HCT116 (cell line): ENCODE measurements around the gene ITSN1. TPM values are rescaled to one million over a fixed set of nuclear protein-coding genes. Genes with fewer than 3 reads are reported as not detected.

Source experiments
- ATAC-seq: fragments of 200-7000 bp; cut with Tn5 transposase; 2 replicates; pipeline ENCODE4 v1.9.1; 2020; ENCODE audit warnings: mild to moderate bottlenecking, moderate library complexity
- BruUV-seq: library from RNA; stranded (reverse); fragments of 400-500 nt; replicated peaks from 2 replicates; lab custom pipeline; 2021; lab: Mats Ljungman, UMichigan
- CTCF ChIA-PET: fragments of 300-600 bp; sonication (Branson Sonifier 250); formaldehyde crosslinking; loops from one replicate; lab custom pipeline; 2021; ENCODE audit warnings: antibody characterized with exemption; lab: Charles Lee
- POLR2A ChIA-PET: fragments of 300-600, 350-600 bp; sonication (Branson Sonifier 250); formaldehyde crosslinking; loops from one replicate; lab custom pipeline; 2021; ENCODE audit warnings: antibody characterized with exemption; lab: Charles Lee
- RAD21 ChIA-PET, 2 experiments: fragments of 300-600 bp; sonication (Branson Sonifier 250); formaldehyde crosslinking; loops; one replicate each; lab custom pipeline; 2023; ENCODE audit warnings: low total read pairs in 2 of 2; ENCODE audit not compliant: uncharacterized antibody in 2 of 2, unreplicated experiment in 2 of 2, low non-redundant PET in 1 of 2; lab: Charles Lee
- DNase-seq: peaks from one replicate; pipeline ENCODE4 v3.0.0-alpha.2; 2010; ENCODE audit warnings: low read depth, low spot score
- H2AFZ ChIP-seq: fragments of 200-600 bp; shearing (Covaris generic), sonication (generic); 2 replicates; pipeline ENCODE4 v1.6.1; 2017; ENCODE audit warnings: low read depth, mixed run types, mixed read lengths, antibody characterized with exemption, low read length; ENCODE audit not compliant: poor library complexity, severe bottlenecking
- H3K27ac ChIP-seq: 2 replicates; pipeline ENCODE4 v1.5.1; 2012; ENCODE audit warnings: low read depth, low read length
- H3K27me3 ChIP-seq: fragments of 200-600 bp; sonication (generic); 2 replicates; pipeline ENCODE4 v1.6.1; 2016; ENCODE audit warnings: mixed run types, low read length, mixed read lengths; ENCODE audit not compliant: insufficient read depth
- H3K36me3 ChIP-seq, 2 experiments: fragments of 200-500 bp in 1 of 2; fragments of 200-600 bp in 1 of 2; sonication (Bioruptor generic) in 1 of 2; sonication (generic) in 1 of 2; 2 replicates each; pipeline versions ENCODE4 v1.5.1 to v1.6.1; 2014 to 2016; ENCODE audit warnings: low read length in 2 of 2, inconsistent platforms in 1 of 2, mixed read lengths in 1 of 2, mixed run types in 1 of 2; ENCODE audit not compliant: insufficient read depth in 2 of 2, control insufficient read depth in 1 of 2
- H3K4me1 ChIP-seq, 2 experiments: fragments of 200-600 bp in 1 of 2; sonication (generic) in 1 of 2; 2 replicates each; pipeline versions ENCODE4 v1.5.1 to v1.6.1; 2012 to 2017; ENCODE audit warnings: low read length in 2 of 2, inconsistent platforms in 1 of 2, mild to moderate bottlenecking in 1 of 2, mixed read lengths in 1 of 2, mixed run types in 1 of 2, moderate library complexity in 1 of 2; ENCODE audit not compliant: insufficient read depth in 2 of 2, control insufficient read depth in 1 of 2
- H3K4me2 ChIP-seq: fragments of 200-600 bp; sonication (generic); 2 replicates; pipeline ENCODE4 v1.6.1; 2017; ENCODE audit warnings: mixed run types, low read length, mixed read lengths
- H3K4me3 ChIP-seq, 2 experiments: fragments of 200-600 bp in 1 of 2; sonication (generic) in 1 of 2; replicated peaks in 1 of 2; 2 replicates each; pipeline ENCODE4 v1.5.1; 2011 to 2016; ENCODE audit warnings: low read length in 2 of 2, control low read depth in 1 of 2, low read depth in 1 of 2, mild to moderate bottlenecking in 1 of 2, mixed read lengths in 1 of 2, mixed run types in 1 of 2
- H3K79me2 ChIP-seq: fragments of 200-600 bp; sonication (generic); 2 replicates; pipeline ENCODE4 v1.6.1; 2017; ENCODE audit warnings: mild to moderate bottlenecking, mixed run types, low read length, moderate library complexity, mixed read lengths; ENCODE audit not compliant: insufficient read depth
- H3K9ac ChIP-seq: fragments of 200-600 bp; sonication (generic); 2 replicates; pipeline ENCODE4 v1.6.1; 2016; ENCODE audit warnings: low read length, mixed read lengths
- H3K9me2 ChIP-seq: fragments of 200-600 bp; sonication (generic), shearing (Covaris generic); 2 replicates; pipeline ENCODE4 v1.6.1; 2017; ENCODE audit warnings: mixed run types, mild to moderate bottlenecking, moderate library complexity; ENCODE audit not compliant: insufficient read depth
- H3K9me3 ChIP-seq, 2 experiments: fragments of 200-500 bp in 1 of 2; fragments of 200-600 bp in 1 of 2; sonication (Bioruptor generic) in 1 of 2; sonication (generic) in 1 of 2; 2 replicates each; pipeline ENCODE4 v1.6.1; 2014 to 2017; ENCODE audit warnings: low read length in 2 of 2, mixed read lengths in 2 of 2, inconsistent platforms in 1 of 2, low read depth in 1 of 2, mild to moderate bottlenecking in 1 of 2, mixed run types in 1 of 2, moderate library complexity in 1 of 2; ENCODE audit not compliant: control insufficient read depth in 1 of 2, insufficient read depth in 1 of 2
- H4K20me1 ChIP-seq: fragments of 200-600 bp; sonication (generic), shearing (Covaris generic); 2 replicates; pipeline ENCODE4 v1.6.1; 2017; ENCODE audit warnings: mixed run types, mild to moderate bottlenecking, moderate library complexity; ENCODE audit not compliant: insufficient read depth
- FOSL1 ChIP-seq: IDR thresholded peaks from 2 replicates; pipeline ENCODE4 v1.6.1; 2012; ENCODE audit warnings: low read depth
- POLR2A ChIP-seq: IDR thresholded peaks from 2 replicates; pipeline ENCODE4 v1.7.0; 2011; ENCODE audit warnings: borderline replicate concordance; ENCODE audit not compliant: insufficient read depth, insufficient read length; ENCODE audit errors: extremely low read depth
- POLR2AphosphoS5 ChIP-seq: IDR thresholded peaks from 2 replicates; pipeline ENCODE4 v1.6.1; 2011; ENCODE audit warnings: mild to moderate bottlenecking, low read depth, low read length, moderate library complexity
- TCF7L2 ChIP-seq: IDR thresholded peaks from 2 replicates; pipeline ENCODE4 v1.7.0; 2011; ENCODE audit warnings: borderline replicate concordance, inconsistent platforms; ENCODE audit not compliant: insufficient read depth, insufficient read length; ENCODE audit errors: extremely low read depth
- ZFX ChIP-seq: fragments of 450-650 bp; IDR thresholded peaks from 2 replicates; pipeline ENCODE4 v1.6.1; 2017
- intact Hi-C: fragments of 100-400 bp; cut with micrococcal nuclease; formaldehyde crosslinking; loops from 2 replicates; pipeline ENCODE4 v1.10.0; 2022
- total RNA-seq: library from RNA; stranded (reverse); gene quantifications from one replicate; pipeline ENCODE4 v1.2.1, GENCODE V29; 2021; ENCODE audit not compliant: unreplicated experiment
- TF ChIP-seq, protein P1 (sequence below), 3 experiments: fragments of 200-600 bp in 1 of 3; sonication (generic) in 1 of 3; IDR thresholded peaks in 2 of 3; conservative IDR thresholded peaks in 1 of 3; 2 replicates each; pipeline ENCODE4 v1.5.1; 2012 to 2017; ENCODE audit warnings: low read depth in 2 of 3, low read length in 2 of 3, antibody characterized with exemption in 1 of 3, borderline replicate concordance in 1 of 3, control low read depth in 1 of 3, mild to moderate bottlenecking in 1 of 3, mixed read lengths in 1 of 3, mixed run types in 1 of 3, moderate library complexity in 1 of 3; ENCODE audit not compliant: insufficient read depth in 1 of 3
- TF ChIP-seq, protein P2 (sequence below): IDR thresholded peaks from 2 replicates; pipeline ENCODE4 v1.6.1; 2012; ENCODE audit warnings: low read depth

Gene ITSN1
- total RNA-seq, 1 experiment from 2014 or later = 25.8 TPM

DNA sequence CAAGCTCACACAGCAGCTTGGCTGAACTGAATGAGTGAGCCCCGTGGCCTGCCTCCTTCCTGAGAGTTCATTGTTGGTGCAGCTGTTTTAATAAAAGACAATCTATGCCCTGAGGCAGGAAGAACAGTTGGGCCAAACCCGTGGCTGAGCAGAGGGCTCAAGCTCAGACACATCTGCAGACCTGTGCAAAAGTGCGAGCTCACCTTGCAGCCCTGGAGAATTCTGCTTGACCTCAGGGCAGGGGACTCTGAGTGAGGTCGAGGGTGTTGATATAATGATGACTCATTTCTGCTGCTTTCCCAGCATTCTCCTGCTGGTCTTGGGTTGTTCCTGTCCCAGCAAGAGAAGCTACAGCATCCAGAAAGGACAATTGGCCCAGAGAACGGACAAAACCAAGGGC, 212.3 kb downstream of the ITSN1 start:
- intact Hi-C loops = no loop called here
- Histone ChIP-seq H4K20me1 (no peaks in the 10 kb centered on the region), H3K36me3 (no peaks in the 10 kb centered on the region)
- peak; percentile 26; the same call in 1 of the 2 replicates for TF ChIP-seq FOSL1
- TF ChIP-seq POLR2AphosphoS5 = no peak
- TF ChIP-seq, all 23 proteins: peak for 1
- POLR2A ChIA-PET = no interaction called here
- no peaks in the 10 kb centered on the region for H3K9me3 ChIP-seq
- BruUV-seq = no TSS peak
- no peaks in the 10 kb centered on the region for H3K79me2 ChIP-seq
- H3K4me3 ChIP-seq = no peak overlapping the region
- no peak overlapping the region for H2AFZ ChIP-seq
- DNase-seq (no peak), ATAC-seq (no peak)
- H3K4me2 ChIP-seq = no peak overlapping the region; the same call in 1 of the 2 replicates
- RAD21 ChIA-PET = no interaction called here
- no peak overlapping the region for H3K27ac ChIP-seq
- peaks cover 7 to 9% of the 10 kb centered on the region in 2 experiments for H3K4me1 ChIP-seq
- H3K27me3 ChIP-seq = no peaks in the 10 kb centered on the region
- H3K9ac ChIP-seq = no peak overlapping the region
- H3K9me2 ChIP-seq = no peaks in the 10 kb centered on the region
- CTCF ChIA-PET = no interaction called here

DNA sequence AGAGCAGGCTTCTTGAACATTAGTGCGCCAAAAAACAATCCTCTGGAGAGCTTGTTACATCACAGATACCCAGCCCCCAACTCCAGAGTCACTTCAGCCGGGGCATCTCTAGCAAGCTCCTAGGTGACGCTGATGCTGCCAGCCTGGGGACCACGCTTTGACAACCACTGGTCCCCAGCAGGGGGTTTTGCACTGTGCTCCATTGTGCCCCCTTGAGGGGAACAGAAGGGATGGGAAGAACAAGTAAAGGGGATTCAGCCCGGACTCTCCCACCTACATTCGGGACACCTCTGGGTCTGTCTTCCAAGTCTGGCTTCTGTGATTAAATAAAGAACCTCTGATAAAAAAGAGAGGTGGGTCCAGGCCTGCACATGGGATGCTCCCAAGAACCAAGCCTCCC, 212.9 kb downstream of the ITSN1 start:
- H3K9me3 ChIP-seq = no peaks in the 10 kb centered on the region
- POLR2A ChIA-PET = no interaction called here
- BruUV-seq = no TSS peak
- H3K4me2 ChIP-seq = no peak overlapping the region
- no peak overlapping the region for H3K4me3 ChIP-seq
- no peaks in the 10 kb centered on the region for H3K79me2 ChIP-seq
- H3K36me3 ChIP-seq = no peaks in the 10 kb centered on the region
- H4K20me1 ChIP-seq = no peaks in the 10 kb centered on the region
- TF ChIP-seq, protein P1, sequence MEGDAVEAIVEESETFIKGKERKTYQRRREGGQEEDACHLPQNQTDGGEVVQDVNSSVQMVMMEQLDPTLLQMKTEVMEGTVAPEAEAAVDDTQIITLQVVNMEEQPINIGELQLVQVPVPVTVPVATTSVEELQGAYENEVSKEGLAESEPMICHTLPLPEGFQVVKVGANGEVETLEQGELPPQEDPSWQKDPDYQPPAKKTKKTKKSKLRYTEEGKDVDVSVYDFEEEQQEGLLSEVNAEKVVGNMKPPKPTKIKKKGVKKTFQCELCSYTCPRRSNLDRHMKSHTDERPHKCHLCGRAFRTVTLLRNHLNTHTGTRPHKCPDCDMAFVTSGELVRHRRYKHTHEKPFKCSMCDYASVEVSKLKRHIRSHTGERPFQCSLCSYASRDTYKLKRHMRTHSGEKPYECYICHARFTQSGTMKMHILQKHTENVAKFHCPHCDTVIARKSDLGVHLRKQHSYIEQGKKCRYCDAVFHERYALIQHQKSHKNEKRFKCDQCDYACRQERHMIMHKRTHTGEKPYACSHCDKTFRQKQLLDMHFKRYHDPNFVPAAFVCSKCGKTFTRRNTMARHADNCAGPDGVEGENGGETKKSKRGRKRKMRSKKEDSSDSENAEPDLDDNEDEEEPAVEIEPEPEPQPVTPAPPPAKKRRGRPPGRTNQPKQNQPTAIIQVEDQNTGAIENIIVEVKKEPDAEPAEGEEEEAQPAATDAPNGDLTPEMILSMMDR (IDR thresholded peaks at IDR 0.05 in 2 of 3, conservative IDR thresholded peaks at IDR 0.05 in 1 of 3; ENCODE audit: borderline replicate concordance in 1 of 3, insufficient read depth in 1 of 3, low read depth in 2 of 3, low read length in 2 of 3) = peak in 2 of 3 experiments; percentile 44 to 57; a peak in 4 of 6 replicates
- TF ChIP-seq ZFX (no peak), POLR2A (no peak), TCF7L2 (no peak)
- TF ChIP-seq, protein P2, sequence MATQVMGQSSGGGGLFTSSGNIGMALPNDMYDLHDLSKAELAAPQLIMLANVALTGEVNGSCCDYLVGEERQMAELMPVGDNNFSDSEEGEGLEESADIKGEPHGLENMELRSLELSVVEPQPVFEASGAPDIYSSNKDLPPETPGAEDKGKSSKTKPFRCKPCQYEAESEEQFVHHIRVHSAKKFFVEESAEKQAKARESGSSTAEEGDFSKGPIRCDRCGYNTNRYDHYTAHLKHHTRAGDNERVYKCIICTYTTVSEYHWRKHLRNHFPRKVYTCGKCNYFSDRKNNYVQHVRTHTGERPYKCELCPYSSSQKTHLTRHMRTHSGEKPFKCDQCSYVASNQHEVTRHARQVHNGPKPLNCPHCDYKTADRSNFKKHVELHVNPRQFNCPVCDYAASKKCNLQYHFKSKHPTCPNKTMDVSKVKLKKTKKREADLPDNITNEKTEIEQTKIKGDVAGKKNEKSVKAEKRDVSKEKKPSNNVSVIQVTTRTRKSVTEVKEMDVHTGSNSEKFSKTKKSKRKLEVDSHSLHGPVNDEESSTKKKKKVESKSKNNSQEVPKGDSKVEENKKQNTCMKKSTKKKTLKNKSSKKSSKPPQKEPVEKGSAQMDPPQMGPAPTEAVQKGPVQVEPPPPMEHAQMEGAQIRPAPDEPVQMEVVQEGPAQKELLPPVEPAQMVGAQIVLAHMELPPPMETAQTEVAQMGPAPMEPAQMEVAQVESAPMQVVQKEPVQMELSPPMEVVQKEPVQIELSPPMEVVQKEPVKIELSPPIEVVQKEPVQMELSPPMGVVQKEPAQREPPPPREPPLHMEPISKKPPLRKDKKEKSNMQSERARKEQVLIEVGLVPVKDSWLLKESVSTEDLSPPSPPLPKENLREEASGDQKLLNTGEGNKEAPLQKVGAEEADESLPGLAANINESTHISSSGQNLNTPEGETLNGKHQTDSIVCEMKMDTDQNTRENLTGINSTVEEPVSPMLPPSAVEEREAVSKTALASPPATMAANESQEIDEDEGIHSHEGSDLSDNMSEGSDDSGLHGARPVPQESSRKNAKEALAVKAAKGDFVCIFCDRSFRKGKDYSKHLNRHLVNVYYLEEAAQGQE = no peak
- TF ChIP-seq, all 23 proteins: peak for 1
- Histone ChIP-seq H2AFZ (no peak overlapping the region), H3K27me3 (no peaks in the 10 kb centered on the region), H3K9ac (no peak overlapping the region), H3K4me1 (peaks cover 7 to 9% of the 10 kb centered on the region in 2 experiments), H3K27ac (no peak overlapping the region), H3K9me2 (no peaks in the 10 kb centered on the region)
- ChIA-PET CTCF (no interaction called here), RAD21 (interaction anchor here in 1 of 2 experiments (0.6 kb wide), 1 partner anchor 381 kb away, joined by 3 read pairs; no protein-coding TSS in a partner anchor)
- intact Hi-C loops = no loop called here
- ATAC-seq (peak; percentile 60), DNase-seq (no peak)
